Brain microvascular endothelial cell (primary cell): ENCODE measurements around the gene ZNF519.

Experiments
- DNase-seq: peaks from one replicate; pipeline ENCODE4 v3.0.0-alpha.2; 2020
- H3K27ac ChIP-seq: fragments of 250-450 bp; sonication (Bioruptor Pico); 2 replicates; pipeline ENCODE4 v1.5.1; 2020; ENCODE audit warnings: mild to moderate bottlenecking, moderate library complexity
- H3K27me3 ChIP-seq: fragments of 250-450 bp; sonication (Bioruptor Pico); replicated peaks from 2 replicates; pipeline ENCODE4 v1.5.1; 2020; ENCODE audit warnings: mild to moderate bottlenecking
- H3K36me3 ChIP-seq: fragments of 250-450 bp; sonication (Bioruptor Pico); replicated peaks from 2 replicates; pipeline ENCODE4 v1.5.1; 2020; ENCODE audit warnings: mild to moderate bottlenecking
- H3K4me3 ChIP-seq: 2 replicates; pipeline ENCODE4 v1.5.1; 2011; ENCODE audit warnings: low read depth, mild to moderate bottlenecking, control low read depth, low read length, moderate library complexity
- CTCF ChIP-seq: IDR thresholded peaks from 2 replicates; pipeline ENCODE4 v1.5.1; 2011; ENCODE audit warnings: low read depth, mild to moderate bottlenecking, moderate library complexity, low read length, control low read depth, inconsistent platforms; ENCODE audit errors: missing control alignments
- in situ Hi-C: cut with HindIII; loops from 2 replicates; pipeline ENCODE4 v1.10.0; 2017; ENCODE audit warnings: low sequenced_read_pairs, low pct_ligation_motif_present

ZNF519 gene

GRCh38 chr18:14089781-14090180 is 42.5 kb downstream of the ZNF519 start:
- DNase-seq = no peak
- TF ChIP-seq CTCF = no peak
- Histone ChIP-seq H3K36me3 (no peaks in the 10 kb centered on the region), H3K27me3 (no peaks in the 10 kb centered on the region), H3K4me3 (no peak overlapping the region), H3K27ac (no peak overlapping the region)
- in situ Hi-C loops = no loop called here

- no peak for TF ChIP-seq CTCF
- no peak overlapping the region for H3K27ac ChIP-seq
- no peaks in the 10 kb centered on the region for H3K27me3 ChIP-seq
- H3K36me3 ChIP-seq = no peaks in the 10 kb centered on the region
- no peak overlapping the region for H3K4me3 ChIP-seq
- in situ Hi-C loops = no loop called here
- no peak for DNase-seq
These were observed 43.0 kb downstream of the ZNF519 start for GRCh38 chr18:14089191-14089590.

GRCh38 chr18:14086458-14087231 is 45.6 kb downstream of the ZNF519 start:
- peak; percentile 43 for DNase-seq
- Histone ChIP-seq H3K4me3 (no peak overlapping the region), H3K27ac (no peak overlapping the region), H3K36me3 (no peaks in the 10 kb centered on the region), H3K27me3 (no peaks in the 10 kb centered on the region)
- in situ Hi-C loops = no loop called here
- TF ChIP-seq CTCF = peak; percentile 76

GRCh38 chr18:14085770-14086457 is 46.3 kb downstream of the ZNF519 start:
- no peak for TF ChIP-seq CTCF
- Histone ChIP-seq H3K27ac (no peak overlapping the region), H3K4me3 (no peak overlapping the region), H3K27me3 (no peaks in the 10 kb centered on the region), H3K36me3 (no peaks in the 10 kb centered on the region)
- in situ Hi-C loops = no loop called here
- DNase-seq = no peak

GRCh38 chr18:14075196-14075595 is 57.0 kb downstream of the ZNF519 start:
- no peak overlapping the region for H3K4me3 ChIP-seq
- no peaks in the 10 kb centered on the region for H3K27me3 ChIP-seq
- TF ChIP-seq CTCF = peak; percentile 14
- H3K36me3 ChIP-seq = no peaks in the 10 kb centered on the region
- H3K27ac ChIP-seq = no peak overlapping the region
- in situ Hi-C loops = no loop called here
- DNase-seq = no peak
